ENCODE results near the gene FOXB1. TPM values are rescaled to one million over a fixed set of nuclear protein-coding genes. Genes with fewer than 3 reads are reported as not detected.

The FOXB1 gene
- total and polyA plus RNA-seq, 4 donors: 0.02 TPM; not detected in 3

DNA sequence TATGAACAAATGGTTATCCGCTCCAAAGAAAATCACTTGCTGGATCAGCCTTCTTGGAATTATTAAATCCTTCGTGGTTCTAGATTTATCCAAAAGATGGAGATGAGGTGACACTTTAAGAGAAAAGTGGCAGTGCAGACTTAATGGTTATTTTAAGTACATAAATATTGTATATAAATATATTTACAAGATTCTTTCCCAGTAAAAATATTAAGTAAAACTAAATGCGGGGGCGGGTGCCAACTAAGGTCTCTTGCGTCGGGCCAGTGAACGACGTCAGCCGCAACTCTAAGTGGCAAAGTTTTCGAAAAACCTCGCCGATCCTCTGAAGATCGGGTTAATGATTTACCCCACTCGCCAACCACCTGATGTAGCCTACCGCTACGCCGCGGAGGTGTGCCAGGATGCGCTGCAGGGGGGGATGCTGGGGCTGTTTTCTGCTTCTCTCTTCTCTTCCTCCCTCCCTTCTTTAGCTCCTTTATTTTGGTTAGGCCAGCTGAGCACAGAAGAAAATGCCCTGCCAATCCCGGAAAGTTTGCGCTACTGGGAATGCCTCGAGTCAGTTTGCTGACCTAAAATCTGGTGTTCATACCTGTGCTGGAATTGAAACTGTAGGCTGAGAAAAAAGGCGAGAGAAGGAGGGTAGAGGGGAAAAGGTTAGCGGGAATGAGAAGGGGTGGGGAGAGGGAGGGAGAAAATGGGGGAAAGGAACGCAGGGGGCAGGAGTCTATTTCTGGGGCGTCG is 7.6 kb upstream of the FOXB1 start:
- Histone ChIP-seq H3K4me3 (no peak overlapping the region), H3K9ac (ENCODE audit: insufficient read depth in 1 of 2, low read length in 2 of 2) (no peak overlapping the region), H3K9me3 (ENCODE audit: control insufficient read depth in 4 of 4, insufficient read depth in 3 of 4, low read length in 3 of 4) (peaks cover 0 to 18% (median 0%) of the 10 kb centered on the region in 4 donors), H3K27me3 (ENCODE audit: control insufficient read depth in 3 of 3, insufficient read depth in 3 of 3, low read length in 2 of 3) (peaks cover 14 to 100% (median 93%) of the 10 kb centered on the region in 3 donors), H3K36me3 (ENCODE audit: control insufficient read depth in 4 of 4, insufficient read depth in 4 of 4, low read length in 4 of 4) (no peaks in the 10 kb centered on the region), H3K4me1 (ENCODE audit: control insufficient read depth in 5 of 5, insufficient read depth in 5 of 5, low read length in 5 of 5) (peaks cover 0 to 16% (median 0%) of the 10 kb centered on the region in 5 donors), H3K27ac (ENCODE audit: low read depth in 1 of 2, low read length in 1 of 2) (no peak overlapping the region)
- WGBS, 2 donors: 5 to 7% methylated on average over 27 of the region's 27 CpGs
- DNase-seq: peak; percentile 52 to 58 (median 55)
- no peak for ATAC-seq (ENCODE audit: insufficient read depth, low FRiP score)
- TF ChIP-seq, protein P1, sequence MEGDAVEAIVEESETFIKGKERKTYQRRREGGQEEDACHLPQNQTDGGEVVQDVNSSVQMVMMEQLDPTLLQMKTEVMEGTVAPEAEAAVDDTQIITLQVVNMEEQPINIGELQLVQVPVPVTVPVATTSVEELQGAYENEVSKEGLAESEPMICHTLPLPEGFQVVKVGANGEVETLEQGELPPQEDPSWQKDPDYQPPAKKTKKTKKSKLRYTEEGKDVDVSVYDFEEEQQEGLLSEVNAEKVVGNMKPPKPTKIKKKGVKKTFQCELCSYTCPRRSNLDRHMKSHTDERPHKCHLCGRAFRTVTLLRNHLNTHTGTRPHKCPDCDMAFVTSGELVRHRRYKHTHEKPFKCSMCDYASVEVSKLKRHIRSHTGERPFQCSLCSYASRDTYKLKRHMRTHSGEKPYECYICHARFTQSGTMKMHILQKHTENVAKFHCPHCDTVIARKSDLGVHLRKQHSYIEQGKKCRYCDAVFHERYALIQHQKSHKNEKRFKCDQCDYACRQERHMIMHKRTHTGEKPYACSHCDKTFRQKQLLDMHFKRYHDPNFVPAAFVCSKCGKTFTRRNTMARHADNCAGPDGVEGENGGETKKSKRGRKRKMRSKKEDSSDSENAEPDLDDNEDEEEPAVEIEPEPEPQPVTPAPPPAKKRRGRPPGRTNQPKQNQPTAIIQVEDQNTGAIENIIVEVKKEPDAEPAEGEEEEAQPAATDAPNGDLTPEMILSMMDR (IDR thresholded peaks at IDR 0.05; ENCODE audit: control extremely low read depth, extremely low read depth): no peak

GRCh38 chr15:59997070-59997701 is 6.9 kb upstream of the FOXB1 start:
- peaks cover 14 to 100% (median 99%) of the 10 kb centered on the region in 3 donors for H3K27me3 ChIP-seq (ENCODE audit: control insufficient read depth in 3 of 3, insufficient read depth in 3 of 3, low read length in 2 of 3)
- H3K27ac ChIP-seq (ENCODE audit: low read depth in 1 of 2, low read length in 1 of 2): no peak overlapping the region
- peaks cover 0 to 10% (median 0%) of the 10 kb centered on the region in 5 donors for H3K4me1 ChIP-seq (ENCODE audit: control insufficient read depth in 5 of 5, insufficient read depth in 5 of 5, low read length in 5 of 5)
- 3 to 4% methylated on average over 36 of the region's 36 CpGs for WGBS, 2 donors
- H3K36me3 ChIP-seq (ENCODE audit: control insufficient read depth in 4 of 4, insufficient read depth in 4 of 4, low read length in 4 of 4): no peaks in the 10 kb centered on the region
- peaks cover 0 to 23% (median 0%) of the 10 kb centered on the region in 4 donors for H3K9me3 ChIP-seq (ENCODE audit: control insufficient read depth in 4 of 4, insufficient read depth in 3 of 4, low read length in 3 of 4)
- TF ChIP-seq, protein P1 (IDR thresholded peaks at IDR 0.05; ENCODE audit: control extremely low read depth, extremely low read depth): no peak
- DNase-seq: peak in 1 of 3 donors; percentile 25
- no peak for ATAC-seq (ENCODE audit: insufficient read depth, low FRiP score)
- H3K4me3 ChIP-seq: no peak overlapping the region
- H3K9ac ChIP-seq (ENCODE audit: insufficient read depth in 1 of 2, low read length in 2 of 2): no peak overlapping the region

DNA sequence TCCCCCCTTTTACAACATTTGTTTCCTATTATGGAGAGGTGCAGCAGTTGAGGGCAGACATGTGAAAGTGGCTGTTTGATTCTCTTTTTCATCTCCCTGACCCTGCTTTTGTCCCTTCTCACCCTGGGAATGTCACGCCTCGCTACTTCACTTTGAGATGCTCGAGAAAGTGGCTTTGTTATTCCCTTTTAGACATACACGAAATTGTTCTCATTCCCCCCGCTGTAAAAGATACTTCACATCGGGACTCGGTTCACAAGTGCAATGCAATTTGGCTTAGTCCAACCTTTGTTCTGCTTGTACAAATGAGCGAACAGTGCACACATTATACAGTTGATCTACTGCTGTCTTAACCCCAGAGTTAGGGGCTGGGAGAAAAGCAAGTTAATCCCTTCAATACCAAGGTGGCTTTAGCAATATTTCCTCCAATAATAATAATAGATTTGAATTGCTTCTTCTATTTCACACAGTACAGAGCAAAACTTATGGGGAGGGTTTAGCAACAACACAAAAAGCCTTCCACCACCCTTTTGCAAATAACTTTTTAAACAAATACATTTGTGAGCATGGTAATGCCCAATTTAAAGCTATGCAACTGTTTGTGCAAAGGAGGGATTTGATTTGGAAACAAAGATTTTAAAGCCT is 5.7 kb upstream of the FOXB1 start:
- 12 to 16% methylated on average over 8 of the region's 8 CpGs for WGBS, 2 donors
- DNase-seq: no peak
- H3K9ac ChIP-seq (ENCODE audit: insufficient read depth in 1 of 2, low read length in 2 of 2): no peak overlapping the region

More for the DNA sequence above, 5.7 kb upstream of the FOXB1 start:
- Histone ChIP-seq H3K36me3 (ENCODE audit: control insufficient read depth in 4 of 4, insufficient read depth in 4 of 4, low read length in 4 of 4) (no peaks in the 10 kb centered on the region), H3K9me3 (ENCODE audit: control insufficient read depth in 4 of 4, insufficient read depth in 3 of 4, low read length in 3 of 4) (peaks cover 0 to 20% (median 0%) of the 10 kb centered on the region in 4 donors), H3K27ac (ENCODE audit: low read depth in 1 of 2, low read length in 1 of 2) (no peak overlapping the region), H3K4me1 (ENCODE audit: control insufficient read depth in 5 of 5, insufficient read depth in 5 of 5, low read length in 5 of 5) (peaks cover 0 to 10% (median 0%) of the 10 kb centered on the region in 5 donors), H3K27me3 (ENCODE audit: control insufficient read depth in 3 of 3, insufficient read depth in 3 of 3, low read length in 2 of 3) (peaks cover 14 to 100% (median 98%) of the 10 kb centered on the region in 3 donors), H3K4me3 (no peak overlapping the region)
- ATAC-seq (ENCODE audit: insufficient read depth, low FRiP score): no peak
- TF ChIP-seq, protein P1 (IDR thresholded peaks at IDR 0.05; ENCODE audit: control extremely low read depth, extremely low read depth): no peak
